ENCODE data around the gene USP47. TPM values are rescaled to one million over a fixed set of nuclear protein-coding genes. Genes with fewer than 3 reads are reported as not detected.

USP47 gene
- polyA plus RNA-seq, 2 of the 4 experiments (the other 2 are of a cell fraction): 31.0 to 32.8 TPM

DNA sequence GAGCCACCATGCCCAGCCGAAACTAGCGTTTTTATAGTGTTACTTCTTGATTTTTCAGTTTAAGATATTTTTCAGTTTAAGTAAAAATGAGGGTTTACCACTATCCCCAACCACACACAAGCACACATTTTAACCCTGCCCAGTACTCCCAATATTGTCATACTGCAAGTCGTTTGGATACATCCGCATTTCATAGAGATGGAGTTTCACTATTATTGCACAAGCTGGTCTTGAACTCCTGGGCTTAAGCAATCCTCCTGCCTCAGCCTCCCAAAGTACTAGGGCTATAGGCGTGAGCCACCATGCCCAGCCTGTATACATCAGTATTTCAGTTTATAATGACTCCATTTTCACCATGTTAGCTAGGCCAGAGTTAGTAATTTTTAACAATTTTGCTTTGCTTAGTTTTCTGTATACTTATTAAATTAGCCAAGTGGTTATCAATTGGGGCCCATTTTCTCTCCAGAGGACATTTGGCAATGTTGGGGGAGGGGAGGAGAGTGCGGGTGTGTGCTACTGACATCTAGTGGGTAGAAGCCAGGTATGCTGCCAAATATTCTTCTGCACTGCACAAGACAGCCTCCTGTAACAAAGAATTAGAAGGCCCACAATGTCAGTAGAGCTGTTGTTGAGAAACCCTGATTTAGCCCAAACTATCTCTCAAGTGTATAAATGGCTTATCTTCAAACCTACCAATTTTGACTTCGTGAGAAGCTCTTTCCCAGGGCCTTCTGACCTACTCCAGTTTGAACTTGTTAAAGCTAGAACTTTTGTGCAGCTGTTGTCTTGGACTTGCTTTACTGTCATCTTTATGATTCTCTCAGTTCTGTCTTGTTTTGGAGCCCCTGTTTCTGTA is 7.3 kb downstream of the USP47 start (continued):
- TF ChIP-seq CBX2 (IDR thresholded peaks at IDR 0.05; ENCODE audit: borderline replicate concordance, low read depth) (no peak), MAX (IDR thresholded peaks at IDR 0.05) (no peak), NFE2L2 (conservative IDR thresholded peaks at IDR 0.05; ENCODE audit: low read length) (no peak), ESRRA (IDR thresholded peaks at IDR 0.05; ENCODE audit: borderline replicate concordance, low read length) (no peak), HDAC2 (IDR thresholded peaks at IDR 0.05) (no peak), CEBPB (IDR thresholded peaks at IDR 0.05) (peak in 1 of 2 experiments; percentile 65; a peak in 3 of 4 replicates), RAD21 (conservative IDR thresholded peaks at IDR 0.05 in 1 of 2, IDR thresholded peaks at IDR 0.05 in 1 of 2) (peak; percentile 53 to 64), TFCP2L1 (CRISPR knock-in tag; IDR thresholded peaks at IDR 0.05) (no peak), FOSL2 (IDR thresholded peaks at IDR 0.05) (no peak), FOSL2 (CRISPR knock-in tag; IDR thresholded peaks at IDR 0.05) (no peak), NR3C1 (IDR thresholded peaks at IDR 0.05) (no peak), RARB (CRISPR knock-in tag; IDR thresholded peaks at IDR 0.05) (no peak)

DNA sequence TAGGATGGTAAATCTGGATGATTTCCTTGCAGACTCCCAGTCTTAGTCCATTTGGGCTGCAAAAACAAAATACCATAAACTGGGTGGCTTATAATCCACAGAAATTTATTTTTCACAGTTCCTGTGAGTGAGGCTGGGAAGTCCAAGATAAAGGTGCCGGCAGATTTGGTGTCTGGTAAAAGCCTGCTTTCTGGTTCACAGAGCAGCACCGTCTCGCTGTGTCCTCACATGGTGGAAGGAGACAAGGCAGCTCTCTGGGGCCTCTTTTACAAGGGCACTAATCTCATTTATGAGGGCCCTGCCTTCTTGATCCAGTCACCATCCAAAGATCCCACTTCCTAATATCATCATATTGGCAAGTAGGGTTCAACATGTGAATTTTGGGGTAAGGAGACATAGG is 8.9 kb downstream of the USP47 start:
- WGBS (ENCODE audit: missing lambda C conversion rate): 98% methylated on average over 3 of the region's 3 CpGs
- H3K4me1 ChIP-seq: peaks cover 36% of the 10 kb centered on the region
- no peaks in the 10 kb centered on the region for H3K9me3 ChIP-seq
- ChIA-PET CTCF (interaction anchor here (0.6 to 2.7 kb wide), 8 partner anchors 10 to 193 kb away, joined by 3 to 18 read pairs (median 3); no protein-coding TSS in a partner anchor), POLR2A (no interaction called here)
- ATAC-seq (no peak), FAIRE-seq (no peak), DNase-seq (ENCODE audit: low read depth in 1 of 2, low spot score in 1 of 2) (no peak)
- no peak overlapping the region for H3K27ac ChIP-seq
- no peak overlapping the region for H3K4me3 ChIP-seq
- TF ChIP-seq USF2 (IDR thresholded peaks at IDR 0.05): no peak
- no peak for TF ChIP-seq ATOH8 (CRISPR knock-in tag; IDR thresholded peaks at IDR 0.05; ENCODE audit: low read depth)
- H3K4me2 ChIP-seq: no peak overlapping the region

- peaks cover 38% of the 10 kb centered on the region for H3K4me1 ChIP-seq
- FAIRE-seq (no peak), DNase-seq (ENCODE audit: low read depth in 1 of 2, low spot score in 1 of 2) (no peak), ATAC-seq (no peak)
- WGBS (ENCODE audit: missing lambda C conversion rate): 83% methylated on average over 1 of the region's 1 CpG
- no peak for TF ChIP-seq SREBF2 (IDR thresholded peaks at IDR 0.05)
- no peak for TF ChIP-seq HDAC2 (IDR thresholded peaks at IDR 0.05)
- no peak for TF ChIP-seq MAX (IDR thresholded peaks at IDR 0.05)
- TF ChIP-seq HOXB13 (CRISPR knock-in tag; IDR thresholded peaks at IDR 0.05; ENCODE audit: low read depth): no peak
- TF ChIP-seq NFE2L2 (conservative IDR thresholded peaks at IDR 0.05; ENCODE audit: low read length): no peak
- no peak for TF ChIP-seq EP300 (IDR thresholded peaks at IDR 0.05)
- no peak for TF ChIP-seq BCL3 (IDR thresholded peaks at IDR 0.05)
- no peak for TF ChIP-seq HOXB5 (CRISPR knock-in tag; IDR thresholded peaks at IDR 0.05)
- no peak for TF ChIP-seq CEBPB (IDR thresholded peaks at IDR 0.05)
- no peak for TF ChIP-seq MAZ (IDR thresholded peaks at IDR 0.05; ENCODE audit: borderline replicate concordance, low read depth, low read length)
- TF ChIP-seq ZNF302 (CRISPR knock-in tag; IDR thresholded peaks at IDR 0.05): no peak
- no peak for TF ChIP-seq USF2 (IDR thresholded peaks at IDR 0.05)
- no peak for TF ChIP-seq RFX5 (IDR thresholded peaks at IDR 0.05)
- no peak for TF ChIP-seq ZC3H11A (IDR thresholded peaks at IDR 0.05)
- TF ChIP-seq NR3C1 (IDR thresholded peaks at IDR 0.05): no peak
- no peak for TF ChIP-seq ZFP36 (IDR thresholded peaks at IDR 0.05; ENCODE audit: borderline replicate concordance, partially characterized antibody)
- TF ChIP-seq, protein P1, sequence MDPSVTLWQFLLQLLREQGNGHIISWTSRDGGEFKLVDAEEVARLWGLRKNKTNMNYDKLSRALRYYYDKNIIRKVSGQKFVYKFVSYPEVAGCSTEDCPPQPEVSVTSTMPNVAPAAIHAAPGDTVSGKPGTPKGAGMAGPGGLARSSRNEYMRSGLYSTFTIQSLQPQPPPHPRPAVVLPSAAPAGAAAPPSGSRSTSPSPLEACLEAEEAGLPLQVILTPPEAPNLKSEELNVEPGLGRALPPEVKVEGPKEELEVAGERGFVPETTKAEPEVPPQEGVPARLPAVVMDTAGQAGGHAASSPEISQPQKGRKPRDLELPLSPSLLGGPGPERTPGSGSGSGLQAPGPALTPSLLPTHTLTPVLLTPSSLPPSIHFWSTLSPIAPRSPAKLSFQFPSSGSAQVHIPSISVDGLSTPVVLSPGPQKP (IDR thresholded peaks at IDR 0.05; ENCODE audit: low read depth, low read length): no peak
- ChIA-PET CTCF (interaction anchor here (0.9 to 3.6 kb wide), 3 partner anchors 14 to 69 kb away, joined by 3 to 19 read pairs (median 4); no protein-coding TSS in a partner anchor), POLR2A (no interaction called here)
- no peak overlapping the region for H3K4me2 ChIP-seq
- 0 out of 6 replicates have a peak overlapping the region, but pooled peaks of 1 of the 2 experiments have one; percentile 10 for H3K27ac ChIP-seq
- H3K4me3 ChIP-seq: no peak overlapping the region
- no peaks in the 10 kb centered on the region for H3K9me3 ChIP-seq
Observed at GRCh38 chr11:11856638-11857037, 14.9 kb downstream of the USP47 start.
